Loucy (cell line): Measurements from ENCODE around the gene KIAA0930.

Source experiments
- H2AFZ ChIP-seq: fragments of 200-600 bp; sonication (generic); 2 replicates; pipeline ENCODE4 v1.6.0; 2016; ENCODE audit warnings: antibody characterized with exemption, mild to moderate bottlenecking, low read length, moderate library complexity
- H3F3A ChIP-seq: fragments of 200-600 bp; 2 replicates; pipeline ENCODE4 v1.6.0; 2016; ENCODE audit warnings: antibody characterized with exemption, low read depth, mild to moderate bottlenecking
- H3K27me3 ChIP-seq: fragments of 200-600 bp; sonication (generic); 2 replicates; pipeline ENCODE4 v1.6.1; 2014; ENCODE audit warnings: low read length, mild to moderate bottlenecking; ENCODE audit not compliant: insufficient read depth, poor library complexity, severe bottlenecking
- H3K36me3 ChIP-seq: fragments of 200-600 bp; sonication (generic); 2 replicates; pipeline ENCODE4 v1.6.1; 2016; ENCODE audit warnings: low read length; ENCODE audit not compliant: insufficient read depth
- H3K4me1 ChIP-seq: fragments of 200-600 bp; sonication (generic); 2 replicates; pipeline ENCODE4 v1.5.1; 2014; ENCODE audit warnings: low read length, mild to moderate bottlenecking; ENCODE audit not compliant: insufficient read depth, poor library complexity, severe bottlenecking
- H3K4me2 ChIP-seq: fragments of 200-600 bp; sonication (generic); 2 replicates; pipeline ENCODE4 v1.6.0; 2014; ENCODE audit warnings: antibody characterized with exemption, low read length, low read depth, mild to moderate bottlenecking; ENCODE audit not compliant: poor library complexity, severe bottlenecking
- H3K4me3 ChIP-seq: fragments of 200-600 bp; sonication (generic); 2 replicates; pipeline ENCODE4 v1.5.1; 2014; ENCODE audit warnings: low read length, mild to moderate bottlenecking, mixed read lengths; ENCODE audit not compliant: poor library complexity, severe bottlenecking
- H3K79me2 ChIP-seq: fragments of 200-600 bp; sonication (generic); 2 replicates; pipeline ENCODE4 v1.6.1; 2014; ENCODE audit warnings: low read length; ENCODE audit not compliant: insufficient read depth
- H3K9ac ChIP-seq: fragments of 200-600 bp; sonication (generic); 2 replicates; pipeline ENCODE4 v1.6.0; 2014; ENCODE audit warnings: mild to moderate bottlenecking, low read depth, low read length, moderate library complexity; ENCODE audit not compliant: poor library complexity, severe bottlenecking
- H3K9me2 ChIP-seq: fragments of 200-600 bp; sonication (generic); replicated peaks from 2 replicates; pipeline ENCODE4 v1.6.1; 2016; ENCODE audit warnings: low read depth, low read length, mixed read lengths
- H3K9me3 ChIP-seq: fragments of 200-600 bp; sonication (generic); 2 replicates; pipeline ENCODE4 v1.6.1; 2014; ENCODE audit warnings: mild to moderate bottlenecking, antibody characterized with exemption, low read length, low read depth; ENCODE audit not compliant: insufficient read depth
- H4K20me1 ChIP-seq: fragments of 200-600 bp; sonication (generic); 2 replicates; pipeline ENCODE4 v1.6.0; 2014; ENCODE audit warnings: antibody characterized with exemption, low read length, mild to moderate bottlenecking; ENCODE audit not compliant: insufficient read depth, poor library complexity, severe bottlenecking
- EZH2phosphoT487 ChIP-seq: fragments of 200-600 bp; IDR thresholded peaks from 2 replicates; pipeline ENCODE4 v1.6.1; 2018; ENCODE audit warnings: antibody characterized with exemption, mild to moderate bottlenecking, moderate library complexity, borderline replicate concordance
- TF ChIP-seq, protein P1 (sequence below): fragments of 200-600 bp; sonication (generic); conservative IDR thresholded peaks from 2 replicates; pipeline ENCODE4 v1.5.1; 2014; ENCODE audit warnings: mild to moderate bottlenecking, antibody characterized with exemption, low read length

The KIAA0930 gene

DNA sequence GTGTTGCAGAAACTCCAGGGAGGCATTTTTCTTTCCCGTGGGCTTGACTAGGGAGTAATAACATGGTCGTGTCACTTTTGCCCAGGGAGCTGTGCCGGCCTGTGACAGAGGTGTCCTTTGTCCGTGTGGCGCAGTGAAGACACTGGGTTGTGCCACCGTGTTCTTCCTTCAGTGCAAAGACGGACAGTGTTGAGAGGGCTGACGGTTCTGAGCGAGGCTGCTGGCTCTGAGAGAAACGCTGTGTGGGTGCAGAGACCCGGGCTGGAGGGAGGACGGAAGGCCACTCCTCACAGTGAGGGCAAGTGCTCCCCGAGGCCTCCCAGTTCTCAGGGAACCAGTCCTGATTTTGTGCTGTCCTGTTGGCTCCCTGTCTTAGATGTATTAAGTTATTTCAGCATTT is 56.7 kb downstream of the KIAA0930 start:
- Histone ChIP-seq H3K79me2 (peaks cover 55% of the 10 kb centered on the region), H3F3A (no peaks in the 10 kb centered on the region), H3K9me2 (no peaks in the 10 kb centered on the region), H4K20me1 (peaks cover 49% of the 10 kb centered on the region), H2AFZ (no peak overlapping the region), H3K4me3 (no peak overlapping the region), H3K4me1 (peaks cover 5% of the 10 kb centered on the region), H3K27me3 (no peaks in the 10 kb centered on the region), H3K36me3 (peaks cover 78% of the 10 kb centered on the region), H3K9ac (no peak overlapping the region), H3K4me2 (no peak overlapping the region), H3K9me3 (no peaks in the 10 kb centered on the region)
- TF ChIP-seq, protein P1, sequence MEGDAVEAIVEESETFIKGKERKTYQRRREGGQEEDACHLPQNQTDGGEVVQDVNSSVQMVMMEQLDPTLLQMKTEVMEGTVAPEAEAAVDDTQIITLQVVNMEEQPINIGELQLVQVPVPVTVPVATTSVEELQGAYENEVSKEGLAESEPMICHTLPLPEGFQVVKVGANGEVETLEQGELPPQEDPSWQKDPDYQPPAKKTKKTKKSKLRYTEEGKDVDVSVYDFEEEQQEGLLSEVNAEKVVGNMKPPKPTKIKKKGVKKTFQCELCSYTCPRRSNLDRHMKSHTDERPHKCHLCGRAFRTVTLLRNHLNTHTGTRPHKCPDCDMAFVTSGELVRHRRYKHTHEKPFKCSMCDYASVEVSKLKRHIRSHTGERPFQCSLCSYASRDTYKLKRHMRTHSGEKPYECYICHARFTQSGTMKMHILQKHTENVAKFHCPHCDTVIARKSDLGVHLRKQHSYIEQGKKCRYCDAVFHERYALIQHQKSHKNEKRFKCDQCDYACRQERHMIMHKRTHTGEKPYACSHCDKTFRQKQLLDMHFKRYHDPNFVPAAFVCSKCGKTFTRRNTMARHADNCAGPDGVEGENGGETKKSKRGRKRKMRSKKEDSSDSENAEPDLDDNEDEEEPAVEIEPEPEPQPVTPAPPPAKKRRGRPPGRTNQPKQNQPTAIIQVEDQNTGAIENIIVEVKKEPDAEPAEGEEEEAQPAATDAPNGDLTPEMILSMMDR = no peak
- no peak for TF ChIP-seq EZH2phosphoT487

DNA sequence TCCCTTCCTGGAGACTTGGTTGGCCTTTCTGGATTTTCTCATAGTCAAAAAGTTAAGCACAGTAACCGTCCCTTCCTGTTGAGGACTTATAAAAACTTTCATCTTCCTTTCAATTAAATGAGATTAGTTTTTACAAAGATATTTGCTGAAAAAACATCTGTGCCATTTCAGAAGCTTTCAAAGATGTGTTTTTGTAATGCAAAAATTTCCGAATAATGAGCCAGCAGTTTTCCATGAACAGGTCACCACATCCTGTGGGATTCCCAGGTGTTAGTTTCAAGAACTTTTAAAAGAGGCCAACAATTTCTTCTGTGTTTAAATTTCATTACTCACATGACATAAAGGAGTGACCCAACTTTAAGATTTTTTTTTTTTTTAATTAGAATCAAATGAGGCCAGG is 58.9 kb downstream of the KIAA0930 start:
- no peaks in the 10 kb centered on the region for H3K27me3 ChIP-seq
- no peaks in the 10 kb centered on the region for H3K9me3 ChIP-seq
- peaks cover 5% of the 10 kb centered on the region for H3K4me1 ChIP-seq
- no peaks in the 10 kb centered on the region for H3K9me2 ChIP-seq
- peaks cover 90% of the 10 kb centered on the region for H3K36me3 ChIP-seq
- H3K79me2 ChIP-seq = peaks cover 75% of the 10 kb centered on the region
- peaks cover 52% of the 10 kb centered on the region for H4K20me1 ChIP-seq
- TF ChIP-seq, protein P1 = no peak
- no peak for TF ChIP-seq EZH2phosphoT487
- no peak overlapping the region for H2AFZ ChIP-seq
- H3K4me3 ChIP-seq = no peak overlapping the region
- H3F3A ChIP-seq = no peaks in the 10 kb centered on the region
- no peak overlapping the region for H3K9ac ChIP-seq
- no peak overlapping the region for H3K4me2 ChIP-seq

DNA sequence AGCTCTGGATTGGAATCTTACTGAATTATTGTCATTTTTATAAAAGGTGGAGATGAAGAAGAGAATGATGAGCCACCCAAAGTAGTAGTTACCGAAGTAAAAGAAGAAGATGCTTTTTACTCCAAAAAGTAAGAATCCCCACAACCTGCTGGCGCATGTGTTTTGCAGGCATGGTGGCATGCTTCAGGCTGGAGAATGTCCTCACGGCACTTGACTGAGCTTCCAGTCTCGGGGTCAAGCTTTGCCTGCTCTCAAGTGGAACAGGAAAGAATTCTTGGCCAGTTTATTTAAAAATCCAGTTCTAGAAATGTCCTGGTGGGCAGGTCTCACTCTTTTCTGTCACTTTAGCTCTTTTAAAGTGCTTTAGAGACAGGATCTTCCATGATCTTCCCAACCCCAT is 59.5 kb downstream of the KIAA0930 start:
- Histone ChIP-seq H3F3A (no peaks in the 10 kb centered on the region), H3K4me1 (peaks cover 8% of the 10 kb centered on the region), H3K9me2 (no peaks in the 10 kb centered on the region), H3K9me3 (no peaks in the 10 kb centered on the region), H3K4me2 (no peak overlapping the region), H3K79me2 (peaks cover 79% of the 10 kb centered on the region), H3K9ac (no peak overlapping the region), H3K4me3 (no peak overlapping the region), H3K36me3 (peaks cover 93% of the 10 kb centered on the region), H2AFZ (no peak overlapping the region), H4K20me1 (peaks cover 58% of the 10 kb centered on the region), H3K27me3 (no peaks in the 10 kb centered on the region)
- TF ChIP-seq EZH2phosphoT487 = no peak
- TF ChIP-seq, protein P1 = no peak
